Stimulated activated CD8-positive, alpha-beta memory T cell treated with anti-CD3 and anti-CD28 coated beads, Interleukin-4, amount 100 ng/mL, for 24 hours (primary cell): ENCODE measurements around the gene SPRED2.

Experiments
- DNase-seq: peaks from one replicate; pipeline ENCODE4 v3.0.0-alpha.2; 2020; ENCODE audit warnings: low read depth

The SPRED2 gene

DNA sequence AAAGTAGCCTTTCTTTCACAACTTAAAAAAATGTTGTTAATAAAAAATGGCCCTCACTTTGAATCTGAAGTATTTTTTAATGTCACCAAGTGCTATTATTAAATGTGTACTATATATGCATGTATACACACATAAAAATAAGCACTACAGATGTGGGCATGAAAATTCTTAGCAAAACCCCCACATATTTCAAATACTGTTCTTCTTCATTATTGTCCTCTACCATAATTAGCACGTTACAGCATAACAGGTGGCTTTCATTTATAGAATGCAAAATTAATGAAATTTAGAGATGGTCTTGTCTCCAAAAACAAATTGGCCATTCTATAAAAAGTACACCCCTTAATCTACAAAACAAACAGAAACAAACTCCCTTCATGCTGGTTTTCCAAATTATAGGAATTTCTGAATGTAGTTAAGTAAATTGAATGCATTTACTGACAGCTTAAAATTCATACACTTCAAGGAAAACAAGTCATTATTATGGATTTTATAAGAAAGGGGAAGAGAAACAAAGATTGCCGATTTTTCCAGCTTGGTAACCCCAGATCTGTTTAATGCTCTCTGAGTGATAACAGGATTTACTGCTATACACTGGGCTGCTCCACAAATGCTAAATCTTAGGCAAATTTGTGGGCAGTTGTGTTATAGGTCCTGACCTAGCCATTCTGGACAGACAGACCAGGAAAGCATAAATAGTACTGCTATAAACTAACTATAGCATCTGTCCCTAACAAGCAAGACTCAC, 67.2 kb downstream of the SPRED2 start:
- DNase-seq: no peak

- DNase-seq: no peak
Measured at GRCh38 chr2:65363879-65364666, 68.3 kb downstream of the SPRED2 start.

DNA sequence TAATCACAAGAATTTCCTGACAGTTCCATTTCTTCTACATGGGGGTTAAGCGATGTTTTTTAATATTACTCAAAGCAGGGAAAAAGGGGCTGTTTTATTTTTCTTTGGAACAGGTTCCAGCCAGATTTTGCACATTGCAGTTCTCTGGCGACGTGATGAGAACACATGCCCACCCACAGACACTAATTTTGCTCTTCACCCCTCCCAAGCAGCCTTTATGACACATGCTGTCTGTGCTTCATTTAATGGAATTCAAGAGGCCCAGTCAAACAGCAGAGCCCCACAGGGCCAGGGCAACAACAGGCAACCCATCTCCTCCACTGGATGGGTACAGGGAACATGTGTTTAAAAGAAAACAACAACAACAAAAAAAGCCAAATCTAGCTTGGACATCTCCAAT, 70.8 kb downstream of the SPRED2 start:
- DNase-seq: no peak

GRCh38 chr2:65360441-65360840, 72.0 kb downstream of the SPRED2 start:
- DNase-seq: no peak

GRCh38 chr2:65358678-65359400, 73.6 kb downstream of the SPRED2 start:
- DNase-seq: no peak

GRCh38 chr2:65357959-65358294, 74.5 kb downstream of the SPRED2 start:
- no peak for DNase-seq

GRCh38 chr2:65357095-65357958, 75.1 kb downstream of the SPRED2 start:
- DNase-seq: no peak

GRCh38 chr2:65355186-65355831, 77.1 kb downstream of the SPRED2 start:
- DNase-seq: no peak

DNA sequence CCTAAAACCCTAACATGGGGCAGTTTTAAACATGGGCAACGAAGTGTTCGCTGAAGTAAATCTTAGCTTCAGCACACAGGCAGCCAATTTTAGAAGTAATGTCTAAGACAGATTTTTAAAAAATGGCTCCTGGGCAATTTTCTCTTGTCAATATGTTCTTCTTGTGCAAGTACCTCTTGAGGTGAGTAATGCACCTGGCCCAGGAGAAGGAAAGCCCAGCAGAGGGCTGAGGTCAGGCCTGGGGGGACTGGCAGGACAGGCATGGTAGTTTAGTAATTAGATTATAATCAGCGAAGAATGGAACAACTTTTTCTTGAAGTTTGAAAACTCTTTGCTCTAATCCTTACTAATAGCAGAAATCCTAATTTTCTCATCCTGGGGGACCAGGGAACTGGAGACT, 77.6 kb downstream of the SPRED2 start:
- DNase-seq: no peak

- no peak for DNase-seq
Measured at GRCh38 chr2:65353927-65354326, 78.5 kb downstream of the SPRED2 start.

- no peak for DNase-seq
Measured at GRCh38 chr2:65353046-65353445, 79.4 kb downstream of the SPRED2 start.

DNA sequence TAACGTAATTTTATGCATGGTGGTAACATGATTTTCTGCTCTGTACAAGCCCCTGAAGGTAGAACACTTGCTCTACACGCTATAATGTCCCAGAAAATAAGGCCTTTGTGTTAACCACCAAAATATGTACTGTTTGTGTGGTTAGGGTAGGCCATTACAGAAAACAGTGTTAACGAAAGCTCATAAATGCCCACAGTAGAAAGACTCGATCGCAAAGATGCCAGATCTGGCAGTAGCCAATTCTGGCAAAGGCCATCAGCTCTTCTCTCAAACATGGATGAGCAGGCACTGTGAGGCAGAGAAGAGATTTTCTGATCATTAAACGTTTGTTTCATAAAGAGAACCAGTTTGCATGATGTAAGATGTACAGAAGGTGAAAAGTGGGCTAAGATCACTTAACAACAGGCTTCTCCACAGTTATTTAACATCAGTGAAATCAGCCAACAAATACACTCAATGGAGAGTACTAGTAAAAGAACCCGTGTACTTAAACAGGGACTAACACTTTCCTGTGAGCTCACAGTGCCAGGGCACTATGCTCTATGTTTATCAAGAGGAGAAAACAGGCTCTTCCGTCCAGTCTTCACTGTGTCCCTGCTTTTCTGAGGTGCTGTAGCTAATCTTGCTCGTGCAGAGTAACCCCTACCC, 80.3 kb downstream of the SPRED2 start:
- no peak for DNase-seq

DNA sequence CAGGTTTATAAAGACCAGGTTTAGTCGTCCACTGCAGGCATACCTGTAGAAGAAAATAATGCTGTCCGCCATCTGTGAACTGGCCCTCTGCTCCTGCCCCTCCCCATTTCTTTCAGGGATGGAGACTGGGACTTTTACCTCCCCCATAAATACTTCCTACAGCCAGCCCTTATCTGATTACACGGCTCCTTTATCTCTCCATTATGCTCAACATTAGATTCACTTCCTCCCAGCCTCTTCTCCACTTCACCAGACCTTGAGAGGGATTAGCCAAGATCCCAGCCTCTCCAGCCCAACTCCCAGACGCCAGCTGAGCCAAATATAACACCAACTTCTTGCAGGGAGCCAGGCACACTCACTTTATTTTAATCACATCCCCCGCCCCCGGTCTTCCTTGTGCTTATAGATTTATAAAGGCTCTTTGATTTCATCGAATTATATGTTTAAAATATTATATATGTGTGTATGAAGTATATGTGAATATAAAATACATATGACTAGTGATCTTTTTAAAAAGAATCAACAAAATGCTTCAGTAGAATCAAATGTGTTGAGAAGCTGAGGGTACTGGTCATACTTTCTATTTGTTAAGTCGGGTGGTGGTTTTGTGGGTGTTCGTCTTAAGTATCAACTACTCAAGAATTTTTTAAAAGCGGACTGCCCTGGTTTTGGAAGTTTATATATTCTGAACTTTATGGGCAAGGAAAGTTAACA, 81.0 kb downstream of the SPRED2 start:
- no peak for DNase-seq

- no peak for DNase-seq
Measured at GRCh38 chr2:65350651-65351056, 81.7 kb downstream of the SPRED2 start.

DNA sequence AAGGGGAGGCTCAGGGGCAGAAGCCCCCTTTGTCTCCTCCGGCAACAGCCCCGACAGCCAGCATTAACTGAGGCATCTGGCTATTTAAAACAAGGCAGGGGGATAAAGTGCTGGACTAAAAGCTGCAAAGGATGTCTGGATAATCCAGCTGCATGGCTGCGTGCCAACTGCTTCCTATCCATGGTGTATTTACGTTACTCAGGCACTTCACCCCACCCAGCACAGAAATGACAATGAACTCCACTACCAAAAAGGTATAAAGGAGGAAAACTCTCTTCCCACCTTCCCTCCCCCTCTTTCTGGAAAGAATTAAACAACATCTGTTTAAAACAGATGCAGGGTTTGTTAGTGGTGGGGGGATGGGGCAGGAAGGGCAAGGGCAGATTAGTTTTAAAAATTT, 82.5 kb downstream of the SPRED2 start:
- DNase-seq: no peak

GRCh38 chr2:65347913-65348312, 84.5 kb downstream of the SPRED2 start:
- DNase-seq: no peak

GRCh38 chr2:65345631-65346030, 86.8 kb downstream of the SPRED2 start:
- DNase-seq: no peak

DNA sequence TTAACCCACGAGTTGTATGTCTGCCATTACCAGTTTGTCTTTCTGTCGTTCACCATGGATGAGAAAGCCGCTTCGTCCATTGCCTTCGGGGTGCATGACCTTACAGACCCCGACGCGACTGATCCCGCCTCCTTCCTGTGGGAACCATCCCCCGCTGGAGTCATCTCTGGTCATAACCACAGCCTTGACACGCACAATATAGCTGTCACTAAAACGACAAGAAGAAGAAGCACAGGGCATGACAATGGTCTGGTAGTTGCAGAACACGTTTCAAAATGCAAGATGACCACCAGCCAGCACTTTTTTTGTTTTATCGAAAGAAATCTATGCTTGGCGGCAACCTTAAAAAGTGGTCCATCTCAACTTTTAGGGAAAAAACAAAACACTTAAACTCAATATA, 87.7 kb downstream of the SPRED2 start:
- DNase-seq: no peak

DNA sequence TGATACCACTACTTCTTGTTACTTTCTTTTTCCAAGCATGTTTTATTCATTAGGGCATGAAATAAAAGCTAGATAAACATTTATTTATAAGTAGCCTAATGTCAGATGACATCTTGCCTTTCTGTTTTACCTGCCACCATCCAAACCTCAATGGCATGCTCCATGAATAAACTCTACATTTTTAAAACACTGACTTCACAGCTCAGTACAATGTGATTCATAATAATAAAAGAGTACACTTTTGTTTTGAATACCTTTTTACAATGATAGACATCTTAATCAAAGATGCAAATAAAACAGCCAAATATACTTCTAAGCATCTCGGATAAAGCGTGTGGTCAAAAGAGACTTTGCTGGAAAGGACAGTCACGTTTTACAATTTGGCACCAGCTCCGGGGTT, 88.2 kb downstream of the SPRED2 start:
- DNase-seq: no peak

GRCh38 chr2:65343386-65343785, 89.0 kb downstream of the SPRED2 start:
- no peak for DNase-seq
